Embryonic facial prominence (tissue), 1 donor: ENCODE results near the gene BRD9.
A peak's percentile ranks its signal among the peaks of the same experiment; 100 is the strongest.
"Not testable (repeated sequence)": the region's sequence is repeated elsewhere in the genome, so short reads cannot be mapped to it uniquely, and the experiment has no call there.

Experiments used
- DNase-seq: peaks from one replicate; pipeline ENCODE4 v3.0.0-alpha.2; 2016; ENCODE audit errors: extremely low spot score

Gene BRD9

DNA sequence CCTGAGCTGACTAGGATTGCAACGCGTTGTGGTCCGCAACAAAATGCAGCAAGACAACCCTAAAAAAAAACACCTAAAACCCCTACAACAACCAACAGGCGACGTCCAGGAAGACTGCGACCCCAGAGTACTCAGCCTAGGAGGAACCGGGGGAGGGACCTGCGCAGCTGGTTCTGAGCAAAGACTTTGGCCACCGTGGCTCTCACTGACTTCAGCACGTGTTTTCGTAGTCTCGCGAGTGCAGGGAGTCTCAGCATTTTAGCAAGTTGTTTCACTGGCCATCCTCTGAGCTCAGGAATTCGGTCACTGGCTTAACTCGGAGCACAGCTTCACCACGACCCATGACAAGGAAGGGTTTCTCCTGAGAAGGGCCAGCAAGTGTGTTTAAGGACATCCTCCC lies 33.2 kb downstream of the BRD9 start:
- no peak for DNase-seq

DNA sequence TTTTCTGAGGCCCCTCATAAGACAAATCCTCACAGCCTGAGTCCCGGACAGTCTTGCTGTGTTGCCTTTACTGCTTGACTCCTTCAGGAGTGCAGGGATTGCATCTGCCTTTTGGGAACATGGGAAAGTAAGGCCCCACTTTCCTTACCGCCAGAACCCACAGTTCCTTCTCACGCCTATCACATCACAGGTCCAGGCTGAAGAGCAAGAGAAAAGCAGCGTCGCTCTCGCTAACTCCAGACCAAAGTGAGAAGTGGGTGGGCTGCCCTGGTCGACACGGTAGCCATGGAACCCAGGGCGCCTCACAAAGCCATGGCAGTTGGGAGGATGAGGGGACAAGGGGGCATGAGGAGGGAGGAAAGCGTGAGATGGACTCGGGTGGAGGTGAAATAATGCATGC lies 33.9 kb downstream of the BRD9 start:
- DNase-seq: no peak

DNA sequence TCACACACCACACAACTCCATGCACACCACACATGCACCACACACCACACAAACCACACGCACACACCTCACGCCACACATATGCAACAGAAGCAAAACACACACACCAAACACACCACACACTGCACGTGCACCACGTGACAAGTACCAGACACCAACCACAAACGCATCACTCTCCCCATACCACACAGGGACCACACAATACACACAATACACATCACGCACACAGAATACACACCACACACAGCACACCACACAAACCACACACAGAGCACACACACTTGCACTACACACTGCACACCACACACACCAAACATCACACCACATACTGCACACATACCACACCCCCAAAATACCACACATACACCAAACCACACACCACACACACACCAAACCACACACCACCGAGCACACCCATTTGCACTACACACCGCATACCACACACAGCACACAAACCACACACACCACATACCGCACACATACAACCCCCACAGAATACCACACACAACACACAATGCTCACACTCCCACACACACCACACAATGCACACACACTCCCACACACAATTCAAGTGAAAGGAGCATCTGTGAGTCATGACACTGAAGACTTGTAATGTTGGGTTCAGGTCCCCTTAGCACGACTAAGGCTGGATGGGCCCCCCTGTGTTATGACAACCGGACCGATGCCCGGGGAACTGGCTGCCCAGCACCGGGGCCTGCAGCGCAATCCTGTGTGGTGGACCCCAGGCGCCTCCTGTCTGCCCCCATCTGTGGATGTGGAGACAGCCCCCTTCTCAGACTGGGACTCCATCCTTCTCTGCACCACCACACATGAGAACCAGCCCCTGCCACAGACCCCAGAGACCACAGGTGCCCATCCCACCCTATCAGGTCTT lies 35.8 kb downstream of the BRD9 start:
- DNase-seq: no peak

DNA sequence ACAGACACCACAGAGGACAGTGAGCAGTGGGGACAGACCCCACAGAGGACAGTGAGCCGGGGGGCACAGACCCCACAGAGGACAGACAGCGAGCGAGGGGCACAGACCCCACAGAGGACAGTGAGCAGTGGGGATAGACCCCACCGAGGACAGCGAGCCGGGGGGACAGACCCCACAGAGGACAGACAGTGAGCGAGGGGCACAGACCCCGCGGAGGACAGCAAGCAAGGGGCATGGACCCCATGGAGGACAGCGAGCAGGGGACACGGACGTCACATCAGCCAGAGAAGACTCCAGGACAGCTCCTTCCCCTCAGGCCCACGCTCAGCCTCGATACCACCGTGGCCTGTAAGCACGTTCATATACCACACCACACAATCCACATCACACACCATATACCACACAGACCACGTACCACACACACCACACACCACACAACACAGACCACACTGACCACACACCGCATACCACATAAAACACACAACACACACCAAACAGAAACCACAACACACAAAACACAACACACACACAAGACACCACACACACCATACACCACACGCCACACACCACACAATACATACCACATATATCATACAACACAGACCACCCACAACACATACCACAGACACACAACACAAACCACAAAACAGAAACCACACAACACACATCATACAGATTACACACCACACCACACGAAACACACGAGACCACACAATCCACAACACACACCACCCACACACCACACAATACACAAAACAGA lies 36.6 kb downstream of the BRD9 start:
- no peak for DNase-seq

DNA sequence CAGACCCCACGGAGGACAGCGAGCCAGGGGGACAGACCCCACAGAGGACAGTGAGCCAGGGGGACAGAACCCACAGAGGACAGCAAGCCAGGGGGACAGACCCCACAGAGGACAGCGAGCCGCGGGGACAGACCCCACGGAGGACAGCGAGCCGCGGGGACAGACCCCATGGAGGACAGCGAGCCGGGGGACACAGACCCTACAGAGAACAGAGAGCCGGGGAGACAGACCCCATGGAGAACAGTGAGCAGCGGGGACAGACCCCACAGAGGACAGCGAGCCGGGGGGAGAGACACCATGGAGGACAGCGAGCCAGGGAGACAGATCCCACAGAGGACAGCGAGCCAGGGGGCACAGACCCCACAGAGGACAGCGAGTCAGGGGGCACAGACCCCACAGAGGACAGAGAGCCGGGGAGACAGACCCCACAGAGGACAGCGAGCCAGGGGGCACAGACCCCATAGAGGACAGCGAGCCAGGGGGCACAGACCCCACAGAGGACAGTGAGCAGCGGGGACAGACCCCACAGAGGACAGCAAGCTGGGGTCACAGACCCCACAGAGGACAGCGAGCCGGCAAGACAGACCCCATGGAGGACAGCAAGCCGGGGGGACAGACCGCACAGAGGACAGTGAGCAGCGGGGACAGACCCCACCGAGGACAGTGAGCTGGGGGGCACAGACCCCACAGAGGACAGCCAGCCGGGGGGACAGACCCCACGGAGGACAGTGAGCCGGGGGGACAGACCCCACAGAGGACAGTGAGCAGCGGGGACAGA lies 37.4 kb downstream of the BRD9 start:
- DNase-seq: no peak

DNA sequence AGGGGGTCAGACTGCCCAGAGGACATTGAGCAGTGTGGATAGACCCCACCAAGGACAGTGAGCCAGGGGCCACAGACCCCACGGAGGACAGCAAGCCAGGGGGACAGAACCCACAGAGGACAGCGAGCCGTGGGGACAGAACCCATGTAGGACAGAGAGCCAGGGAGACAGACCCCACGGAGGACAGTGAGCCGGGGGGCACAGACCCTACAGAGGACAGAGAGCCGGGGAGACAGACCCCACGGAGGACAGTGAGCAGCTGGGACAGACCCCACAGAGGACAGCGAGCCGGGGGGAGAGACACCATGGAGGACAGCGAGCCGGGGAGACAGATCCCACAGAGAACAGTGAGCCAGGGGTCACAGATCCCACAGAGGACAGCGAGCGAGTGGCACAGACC lies 38.4 kb downstream of the BRD9 start:
- DNase-seq: no peak

DNA sequence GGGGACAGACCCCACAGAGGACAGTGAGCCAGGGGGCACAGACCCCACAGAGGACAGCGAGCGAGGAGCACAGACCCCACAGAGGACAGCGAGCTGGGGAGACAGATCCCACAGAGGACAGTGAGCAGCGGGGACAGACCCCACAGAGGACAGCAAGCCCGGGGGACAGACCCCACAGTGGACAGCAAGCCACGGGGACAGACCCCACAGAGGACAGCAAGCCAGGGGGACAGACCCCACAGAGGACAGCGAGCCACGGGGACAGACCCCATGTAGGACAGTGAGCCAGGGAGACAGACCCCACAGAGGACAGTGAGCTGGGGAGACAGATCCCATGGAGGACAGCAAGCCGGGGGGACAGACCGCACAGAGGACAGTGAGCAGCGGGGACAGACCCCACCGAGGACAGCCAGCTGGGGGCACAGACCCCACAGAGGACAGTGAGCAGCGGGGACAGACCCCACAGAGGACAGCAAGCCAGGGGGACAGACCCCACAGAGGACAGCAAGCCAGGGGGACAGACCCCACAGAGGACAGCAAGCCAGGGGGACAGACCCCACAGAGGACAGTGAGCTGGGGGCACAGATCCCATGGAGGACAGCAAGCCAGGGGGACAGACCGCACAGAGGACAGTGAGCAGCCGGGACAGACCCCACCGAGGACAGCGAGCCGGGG lies 39.0 kb downstream of the BRD9 start:
- not testable (repeated sequence) for DNase-seq

DNA sequence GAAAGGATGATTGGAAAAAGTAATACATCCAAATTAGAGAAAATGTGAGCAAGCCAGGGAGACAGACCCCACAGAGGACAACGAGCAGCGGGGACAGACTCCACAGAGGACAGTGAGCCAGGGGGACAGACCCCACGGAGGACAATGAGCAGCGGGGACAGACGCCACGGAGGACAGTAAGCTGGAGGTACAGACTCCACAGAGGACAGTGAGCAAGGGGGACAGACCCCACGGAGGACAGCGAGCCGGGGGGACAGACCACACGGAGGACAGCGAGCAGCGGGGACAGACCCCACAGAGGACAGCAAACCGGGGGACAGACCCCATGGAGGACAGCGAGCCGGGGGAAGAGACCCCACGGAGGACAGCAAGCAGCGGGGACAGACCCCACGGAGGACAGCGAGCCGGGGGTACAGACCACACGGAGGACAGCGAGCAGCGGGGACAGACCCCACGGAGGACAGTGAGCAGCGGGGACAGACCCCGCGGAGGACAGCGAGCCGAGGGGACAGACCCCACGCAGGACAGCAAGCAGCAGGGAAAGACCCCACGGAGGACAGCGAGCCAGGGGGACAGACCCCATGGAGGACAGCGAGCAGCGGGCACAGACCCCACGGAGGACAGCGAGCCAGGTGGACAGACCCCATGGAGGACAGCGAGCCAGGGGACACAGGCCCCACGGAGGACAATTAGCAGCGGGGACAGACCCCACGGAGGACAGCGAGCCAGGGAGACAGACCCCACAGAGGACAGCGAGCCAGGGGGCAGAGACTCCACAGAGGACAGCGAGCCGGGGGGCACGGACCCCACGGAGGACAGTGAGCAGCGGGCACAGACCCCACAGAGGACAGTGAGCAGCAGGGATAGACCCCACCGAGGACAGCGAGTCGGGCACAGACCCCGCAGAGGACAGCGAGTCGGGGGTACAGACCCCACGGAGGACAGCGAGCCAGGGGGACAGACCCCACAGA lies 39.9 kb downstream of the BRD9 start:
- DNase-seq: no peak

DNA sequence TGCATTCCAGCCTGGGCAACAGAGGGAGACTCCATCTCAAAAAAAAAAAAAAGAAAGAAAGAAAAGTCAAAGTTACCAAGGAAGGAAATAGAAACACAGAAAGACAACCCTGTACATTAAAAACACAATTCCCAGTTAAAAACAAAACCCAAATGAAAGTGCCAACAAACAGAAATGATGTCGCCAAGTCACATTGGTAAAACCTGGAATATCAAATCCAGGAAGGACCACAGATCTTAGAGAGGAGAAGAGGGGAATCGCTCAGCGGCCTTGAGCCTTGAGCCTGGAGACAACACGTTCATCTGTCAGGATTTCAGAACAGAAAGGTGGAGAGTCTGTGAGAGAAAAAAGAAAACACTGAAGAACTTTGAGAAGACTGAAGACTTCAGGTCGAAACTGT lies 40.6 kb downstream of the BRD9 start:
- no peak for DNase-seq

DNA sequence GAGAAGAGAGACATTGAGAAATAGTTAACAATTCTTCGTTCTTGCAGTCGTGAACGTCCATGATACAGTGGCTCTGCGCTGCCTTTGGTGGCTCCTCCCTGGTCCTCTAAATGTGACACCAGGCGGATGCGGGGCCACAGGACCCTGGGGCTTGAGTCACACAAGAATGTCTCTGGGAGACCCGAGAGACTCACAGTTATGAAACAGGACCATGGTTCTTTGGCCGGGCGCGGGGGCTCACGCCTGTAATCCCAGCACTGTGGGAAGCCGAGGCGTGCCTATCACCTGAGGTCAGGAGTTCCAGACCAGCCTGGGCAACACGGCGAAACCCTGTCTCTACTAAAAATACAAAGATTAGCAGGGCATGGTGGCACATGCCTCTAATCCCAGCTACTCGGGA lies 41.0 kb downstream of the BRD9 start:
- DNase-seq: no peak

DNA sequence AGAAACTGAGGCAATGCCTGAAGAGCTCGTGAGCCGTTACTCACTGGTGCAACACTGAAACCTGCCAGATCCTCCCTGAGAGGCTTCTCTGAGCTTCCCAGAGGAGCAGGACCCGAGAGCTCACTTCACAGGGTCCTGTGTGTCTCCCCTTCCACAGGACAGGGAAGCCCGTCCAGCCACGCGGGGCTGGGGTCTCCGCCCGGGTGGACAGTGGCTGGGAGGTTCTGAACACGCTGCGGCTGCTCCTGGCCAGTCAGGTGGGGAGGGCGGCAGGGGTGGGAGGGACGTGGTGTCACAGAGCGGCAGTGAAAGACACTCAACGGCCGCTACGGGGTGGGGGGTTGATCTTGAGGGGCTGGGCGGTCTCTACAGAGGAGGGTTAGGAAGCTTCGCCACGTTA lies 41.5 kb downstream of the BRD9 start:
- no peak for DNase-seq

DNA sequence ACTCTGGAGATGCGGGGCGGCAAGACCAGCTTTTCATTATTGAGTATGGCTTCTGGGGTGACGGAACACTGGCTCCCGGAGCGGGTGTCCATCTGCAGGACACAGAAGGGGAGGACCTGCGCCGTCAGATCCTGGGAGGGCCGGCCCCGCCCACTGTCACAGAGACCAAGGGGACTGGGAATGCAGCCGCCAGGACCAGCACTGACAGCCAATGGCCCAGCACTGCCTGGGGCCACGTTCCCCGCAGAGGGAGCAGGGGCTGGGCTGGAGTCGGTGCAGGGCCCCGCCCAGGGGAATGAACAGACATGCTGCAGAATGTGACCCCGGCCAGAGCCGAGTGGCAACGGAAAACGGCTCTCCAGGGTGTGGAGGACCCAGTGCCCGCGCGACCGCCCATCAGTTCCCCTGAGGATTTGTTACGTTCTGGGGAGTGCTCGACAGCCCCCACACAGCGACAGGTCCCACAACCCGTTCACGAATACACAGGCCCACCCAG lies 42.0 kb downstream of the BRD9 start, which contains the start of gene ZDHHC11:
Gene ZDHHC11 (minus strand): TSS at position 476 of the 496 bp plus-strand sequence. CDS start 384 bp downstream, at position 92.
- DNase-seq: no peak

DNA sequence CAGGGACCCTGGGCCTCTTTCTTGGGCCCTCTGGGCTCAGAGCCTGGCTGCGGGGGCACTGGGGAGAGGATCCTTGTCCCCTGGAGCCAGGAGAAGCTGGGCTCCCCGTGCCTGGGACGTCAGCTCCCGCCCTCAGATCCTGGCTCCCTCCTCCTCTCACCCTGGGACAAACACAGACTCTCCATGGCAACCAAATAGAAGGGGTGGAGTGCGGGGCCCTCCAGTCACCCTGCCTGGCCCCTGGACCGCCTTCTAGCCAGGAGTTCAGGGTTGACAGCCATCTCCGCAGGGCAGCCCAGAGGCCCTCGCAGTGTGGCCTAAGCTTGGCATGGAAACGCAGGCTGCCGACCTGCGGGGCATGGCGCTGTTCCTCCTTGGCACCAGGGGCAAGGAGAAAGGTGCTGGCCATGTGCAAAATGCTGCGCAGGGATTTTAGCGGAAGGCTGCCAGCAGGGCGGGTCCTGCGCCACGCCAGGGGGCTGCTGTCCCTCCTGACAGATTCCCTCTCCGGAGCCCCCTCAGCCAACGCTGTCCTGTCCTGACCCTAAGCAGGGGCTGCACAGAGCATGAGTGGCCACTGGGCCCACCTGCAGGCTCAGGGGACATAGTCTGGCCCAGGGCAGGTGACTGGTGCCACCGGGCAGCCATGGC lies 42.8 kb downstream of the BRD9 start:
- DNase-seq: peak; percentile 38

DNA sequence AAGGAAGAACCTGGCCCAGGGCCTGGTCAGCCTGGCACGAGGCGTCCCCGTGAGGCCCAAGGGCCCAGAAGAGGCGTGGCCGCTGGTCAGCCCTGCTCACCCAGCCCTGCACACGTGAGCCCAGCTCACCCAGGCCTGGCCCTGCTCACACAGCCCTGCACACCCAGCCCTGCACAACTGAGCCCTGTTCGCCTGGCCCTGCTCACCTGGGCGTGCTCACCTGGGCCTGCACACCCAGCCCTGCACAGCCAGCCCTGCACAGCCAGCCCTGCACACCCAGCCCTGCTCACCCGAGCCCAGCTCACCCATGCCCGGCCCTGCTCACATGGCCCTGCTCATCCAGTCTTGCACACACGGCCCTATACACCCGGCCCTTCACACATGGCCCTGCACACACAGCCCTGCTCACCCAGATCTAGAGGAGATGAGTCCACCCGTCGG lies 43.9 kb downstream of the BRD9 start:
- DNase-seq: no peak

DNA sequence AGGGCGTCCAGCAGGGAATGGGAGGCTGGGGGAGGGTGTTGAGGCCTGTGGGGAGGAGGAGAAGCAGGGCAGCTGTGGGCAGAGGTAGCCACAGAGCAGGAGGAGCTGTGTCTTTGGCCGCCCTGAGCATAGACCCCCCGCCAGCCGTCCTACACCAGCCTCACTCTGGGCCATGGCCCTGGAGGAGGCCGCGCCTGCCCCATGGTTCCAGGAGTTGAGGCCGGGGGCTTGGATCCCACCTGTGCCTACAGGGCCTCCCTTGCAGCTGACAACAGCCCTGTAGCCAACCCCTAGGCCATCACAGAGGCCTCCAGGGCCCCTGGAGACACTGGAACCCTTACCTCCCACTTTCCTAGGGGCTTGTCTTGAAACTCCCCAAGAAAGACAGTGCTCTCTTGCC lies 44.9 kb downstream of the BRD9 start:
- DNase-seq: not testable (repeated sequence)

DNA sequence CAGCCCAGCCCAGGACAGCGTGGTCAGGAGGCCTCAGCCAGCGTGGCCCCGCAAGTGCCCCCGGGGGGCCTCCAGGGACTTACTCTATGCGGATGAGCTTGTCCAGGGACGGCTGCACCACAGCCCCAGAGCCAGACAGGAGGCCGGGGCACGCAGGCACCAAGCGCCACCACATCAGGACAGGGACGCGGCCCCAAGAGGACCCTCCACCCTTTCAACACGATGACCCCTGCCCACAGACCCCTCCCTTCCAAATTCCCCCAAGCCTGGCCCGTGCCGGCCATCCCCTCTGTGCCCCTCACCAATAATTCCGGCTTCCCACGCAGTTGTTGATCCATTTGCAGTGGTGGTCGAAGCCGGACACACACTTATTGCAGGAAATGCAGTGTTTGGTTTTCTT lies 45.4 kb downstream of the BRD9 start:
- DNase-seq: not testable (repeated sequence)

DNA sequence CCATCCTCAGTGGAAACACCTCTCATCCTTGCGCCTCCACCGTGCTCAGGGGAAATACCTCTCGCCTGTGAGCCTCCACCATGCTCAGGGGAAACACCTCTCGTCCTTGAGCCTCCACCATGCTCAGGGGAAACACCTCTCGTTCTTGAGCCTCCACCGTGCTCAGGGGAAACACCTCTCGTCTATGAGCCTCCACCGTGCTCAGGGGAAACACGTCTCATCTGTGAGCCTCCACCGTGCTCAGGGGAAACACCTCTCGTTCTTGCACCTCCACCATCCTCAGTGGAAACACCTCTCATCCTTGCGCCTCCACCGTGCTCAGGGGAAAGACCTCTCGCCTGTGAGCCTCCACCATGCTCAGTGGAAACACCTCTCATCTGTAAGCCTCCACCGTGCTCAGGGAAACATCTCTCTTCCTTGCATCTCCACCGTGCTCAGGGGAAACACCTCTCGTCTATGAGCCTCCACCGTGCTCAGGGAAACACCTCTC lies 46.0 kb downstream of the BRD9 start:
- not testable (repeated sequence) for DNase-seq

DNA sequence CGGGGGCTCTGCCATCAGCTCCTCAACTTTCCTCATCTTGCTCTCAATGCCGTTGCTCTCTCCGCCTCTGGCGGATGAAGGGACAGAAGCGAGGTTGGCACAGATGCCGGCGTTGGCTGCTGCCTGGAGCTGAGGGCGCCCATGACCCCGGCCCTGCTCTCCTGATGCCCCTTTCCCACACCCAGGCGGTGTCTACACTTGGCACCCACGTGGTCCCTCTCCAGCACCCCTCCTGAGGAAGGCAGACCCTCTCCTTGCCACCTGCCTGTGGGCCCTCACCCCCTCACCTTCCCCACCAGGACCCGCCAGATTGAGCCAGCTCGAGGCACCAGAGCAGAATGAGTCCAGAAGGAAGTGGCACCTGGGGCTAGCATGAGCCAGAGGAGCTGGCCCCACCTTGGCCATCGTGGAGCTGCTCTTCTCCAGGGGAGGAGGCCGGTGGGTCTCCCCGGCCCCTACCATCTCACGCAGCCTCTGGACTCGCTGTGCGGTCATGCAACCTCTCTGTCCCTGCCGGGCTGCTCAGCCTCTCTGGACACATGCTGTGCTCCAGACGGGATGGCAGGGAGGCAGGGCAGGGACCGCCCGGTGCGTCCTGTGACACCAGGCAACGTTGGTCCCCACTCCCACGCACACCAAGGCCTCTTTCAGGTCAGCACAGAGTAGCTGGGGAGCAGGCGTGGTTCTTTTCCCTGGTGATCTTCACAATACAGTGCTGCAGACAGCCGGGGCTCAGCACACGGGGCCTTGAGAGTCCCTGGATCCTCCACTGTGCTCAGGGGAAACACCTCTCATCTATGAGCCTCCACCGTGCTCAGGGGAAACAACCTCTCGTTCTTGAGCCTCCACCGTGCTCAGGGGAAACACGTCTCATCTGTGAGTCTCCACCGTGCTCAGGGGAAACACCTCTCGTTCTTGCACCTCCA lies 46.7 kb downstream of the BRD9 start:
- not testable (repeated sequence) for DNase-seq
